ENCODE measurements around the gene TCP11L2.
"Not testable (repeated sequence)": the region's sequence is repeated elsewhere in the genome, so short reads cannot be mapped to it uniquely, and the experiment has no call there.

Gene TCP11L2

DNA sequence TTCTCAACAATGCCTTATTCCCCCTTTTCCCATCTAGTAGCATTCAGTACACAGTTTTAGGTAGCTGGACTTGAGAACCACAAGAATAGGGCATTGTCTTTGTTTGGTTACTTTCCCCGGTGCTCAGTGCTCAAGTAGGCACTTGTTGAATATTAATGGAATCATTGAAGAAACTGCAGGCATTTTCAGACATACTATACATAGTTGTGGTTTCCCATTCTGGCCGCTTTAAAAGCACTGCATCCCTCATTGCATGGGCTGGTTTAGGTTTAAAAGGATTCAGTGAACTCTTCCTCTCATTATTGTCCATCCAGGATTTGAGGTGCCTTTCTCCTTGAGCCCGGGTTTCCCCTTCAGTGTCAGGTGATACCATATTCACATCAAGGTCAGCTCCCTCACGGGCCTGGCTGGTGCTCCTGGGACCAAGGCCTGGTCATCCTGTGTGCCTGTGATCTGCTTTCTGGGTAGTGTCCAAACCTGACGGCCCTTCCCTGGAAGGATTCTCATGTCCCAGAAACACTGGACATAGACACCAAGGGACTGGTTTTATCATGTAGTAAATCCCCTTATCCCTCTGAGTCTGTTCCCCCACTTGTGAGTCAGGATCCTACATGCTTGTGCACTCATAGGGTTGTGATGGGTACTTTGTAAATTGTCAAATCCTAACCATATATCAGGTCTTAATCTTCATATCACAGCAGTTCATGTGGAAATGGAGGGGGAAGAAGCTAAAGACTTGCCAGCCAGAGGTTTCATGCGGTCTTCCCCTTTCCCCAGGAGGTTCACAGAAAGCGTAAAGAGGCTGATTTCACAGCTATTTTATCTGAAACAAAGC lies 7.4 kb downstream of the TCP11L2 start:
- Histone ChIP-seq H3K36me3 (ENCODE audit: insufficient read depth, low read length) (no peaks in the 10 kb centered on the region), H3K4me3 (ENCODE audit: low read length) (no peak overlapping the region), H3K4me2 (ENCODE audit: low read length) (peak overlapping the region; percentile 24), H3K9me3 (replicated peaks; ENCODE audit: low read length) (no peaks in the 10 kb centered on the region), H3K27me3 (ENCODE audit: control insufficient read depth, insufficient read depth, low read length) (no peaks in the 10 kb centered on the region), H3K9ac (ENCODE audit: low read depth, low read length) (no peak overlapping the region), H3K4me1 (ENCODE audit: control insufficient read depth, insufficient read depth, low read length) (peaks cover 14% of the 10 kb centered on the region)

DNA sequence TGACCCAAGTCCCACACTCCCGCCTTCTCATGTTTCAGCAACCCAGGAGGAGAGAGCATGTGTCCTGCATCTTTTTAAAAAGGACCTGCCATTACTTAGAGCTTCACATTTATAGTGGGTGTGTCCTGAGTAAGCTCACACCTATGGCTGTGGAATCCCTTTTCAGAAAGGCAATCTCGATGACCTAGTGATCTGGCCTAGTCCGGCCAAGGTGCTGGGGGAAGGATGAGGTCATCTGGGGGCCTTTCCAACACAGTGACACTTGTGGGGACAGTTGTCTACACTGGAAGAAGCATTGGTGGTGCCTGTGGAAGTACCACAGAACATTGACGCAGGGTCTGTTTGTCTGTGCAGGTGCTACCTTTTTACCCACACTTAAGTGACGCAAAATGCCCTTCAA lies 8.2 kb downstream of the TCP11L2 start:
- Histone ChIP-seq H3K27me3 (ENCODE audit: control insufficient read depth, insufficient read depth, low read length) (no peaks in the 10 kb centered on the region), H3K4me1 (ENCODE audit: control insufficient read depth, insufficient read depth, low read length) (peaks cover 14% of the 10 kb centered on the region), H3K36me3 (ENCODE audit: insufficient read depth, low read length) (no peaks in the 10 kb centered on the region), H3K9me3 (replicated peaks; ENCODE audit: low read length) (no peaks in the 10 kb centered on the region), H3K4me2 (ENCODE audit: low read length) (no peak overlapping the region), H3K4me3 (ENCODE audit: low read length) (no peak overlapping the region), H3K9ac (ENCODE audit: low read depth, low read length) (no peak overlapping the region)

DNA sequence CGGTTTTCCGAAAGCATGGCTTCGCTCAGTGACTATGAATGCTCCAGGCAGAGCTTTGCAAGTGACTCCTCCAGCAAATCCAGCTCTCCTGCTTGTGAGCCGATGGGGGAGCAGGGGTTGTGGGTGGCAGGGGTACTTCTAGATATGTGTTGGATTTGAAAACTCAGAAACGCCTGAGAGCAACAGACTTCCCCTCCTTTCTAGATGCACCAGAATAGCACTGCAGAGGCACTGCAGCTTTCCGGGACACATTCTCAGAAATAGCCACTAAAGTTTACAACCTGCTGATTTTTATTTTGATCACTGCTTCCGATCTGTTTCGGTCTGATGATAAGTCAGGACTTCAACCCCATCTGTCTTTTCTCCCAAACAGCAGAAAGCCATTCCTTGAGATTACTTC lies 8.6 kb downstream of the TCP11L2 start:
- H3K4me1 ChIP-seq (ENCODE audit: control insufficient read depth, insufficient read depth, low read length): peaks cover 14% of the 10 kb centered on the region
- H3K27me3 ChIP-seq (ENCODE audit: control insufficient read depth, insufficient read depth, low read length): no peaks in the 10 kb centered on the region
- H3K4me2 ChIP-seq (ENCODE audit: low read length): no peak overlapping the region
- H3K36me3 ChIP-seq (ENCODE audit: insufficient read depth, low read length): no peaks in the 10 kb centered on the region
- H3K4me3 ChIP-seq (ENCODE audit: low read length): no peak overlapping the region
- H3K9me3 ChIP-seq (replicated peaks; ENCODE audit: low read length): no peaks in the 10 kb centered on the region
- no peak overlapping the region for H3K9ac ChIP-seq (ENCODE audit: low read depth, low read length)

DNA sequence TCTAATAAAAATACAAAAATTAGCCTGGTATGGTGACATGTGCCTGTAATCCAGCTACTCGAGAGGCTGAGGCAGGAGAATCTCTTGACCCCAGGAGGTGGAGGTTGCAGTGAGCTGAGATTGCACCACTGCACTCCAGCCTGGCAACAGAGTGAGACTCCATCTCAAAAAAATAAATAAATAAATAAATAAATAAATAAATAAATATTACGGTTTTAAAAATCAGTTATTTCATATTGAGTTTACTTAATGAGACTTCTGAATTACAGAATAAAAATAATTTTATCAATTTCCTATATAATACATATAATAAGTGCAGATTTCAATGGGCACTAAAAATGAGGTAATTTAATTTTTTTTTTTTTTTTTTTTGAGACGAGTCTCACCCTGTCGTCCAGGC lies 10.9 kb downstream of the TCP11L2 start:
- H3K4me1 ChIP-seq (ENCODE audit: control insufficient read depth, insufficient read depth, low read length): peaks cover 14% of the 10 kb centered on the region
- not testable (repeated sequence) for H3K9ac ChIP-seq (ENCODE audit: low read depth, low read length); H3K4me2 ChIP-seq (ENCODE audit: low read length); H3K36me3 ChIP-seq (ENCODE audit: insufficient read depth, low read length); H3K9me3 ChIP-seq (replicated peaks; ENCODE audit: low read length); H3K4me3 ChIP-seq (ENCODE audit: low read length); H3K27me3 ChIP-seq (ENCODE audit: control insufficient read depth, insufficient read depth, low read length)

DNA sequence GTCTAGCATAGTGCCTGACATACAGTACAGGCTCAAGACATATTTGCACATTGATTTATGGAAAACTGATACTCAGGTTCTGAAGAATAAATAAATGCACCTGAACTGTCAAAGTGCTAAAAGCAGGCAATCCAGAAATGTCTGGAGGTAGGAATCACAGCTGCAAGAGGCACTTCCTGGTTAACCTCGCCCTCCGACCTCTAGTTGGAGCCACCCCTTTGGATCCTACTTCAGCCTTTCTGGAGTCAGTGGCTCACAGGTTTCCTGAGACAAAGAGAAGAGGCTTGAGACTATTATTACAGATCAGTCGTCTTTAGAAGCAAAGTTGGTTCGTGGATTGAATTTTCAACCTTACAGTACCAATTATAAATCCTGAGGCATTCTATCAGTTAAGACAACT lies 13.0 kb downstream of the TCP11L2 start:
- H3K27me3 ChIP-seq (ENCODE audit: control insufficient read depth, insufficient read depth, low read length): no peaks in the 10 kb centered on the region
- H3K9ac ChIP-seq (ENCODE audit: low read depth, low read length): no peak overlapping the region
- H3K9me3 ChIP-seq (replicated peaks; ENCODE audit: low read length): no peaks in the 10 kb centered on the region
- no peaks in the 10 kb centered on the region for H3K36me3 ChIP-seq (ENCODE audit: insufficient read depth, low read length)
- no peak overlapping the region for H3K4me3 ChIP-seq (ENCODE audit: low read length)
- no peaks in the 10 kb centered on the region for H3K4me1 ChIP-seq (ENCODE audit: control insufficient read depth, insufficient read depth, low read length)
- H3K4me2 ChIP-seq (ENCODE audit: low read length): no peak overlapping the region

DNA sequence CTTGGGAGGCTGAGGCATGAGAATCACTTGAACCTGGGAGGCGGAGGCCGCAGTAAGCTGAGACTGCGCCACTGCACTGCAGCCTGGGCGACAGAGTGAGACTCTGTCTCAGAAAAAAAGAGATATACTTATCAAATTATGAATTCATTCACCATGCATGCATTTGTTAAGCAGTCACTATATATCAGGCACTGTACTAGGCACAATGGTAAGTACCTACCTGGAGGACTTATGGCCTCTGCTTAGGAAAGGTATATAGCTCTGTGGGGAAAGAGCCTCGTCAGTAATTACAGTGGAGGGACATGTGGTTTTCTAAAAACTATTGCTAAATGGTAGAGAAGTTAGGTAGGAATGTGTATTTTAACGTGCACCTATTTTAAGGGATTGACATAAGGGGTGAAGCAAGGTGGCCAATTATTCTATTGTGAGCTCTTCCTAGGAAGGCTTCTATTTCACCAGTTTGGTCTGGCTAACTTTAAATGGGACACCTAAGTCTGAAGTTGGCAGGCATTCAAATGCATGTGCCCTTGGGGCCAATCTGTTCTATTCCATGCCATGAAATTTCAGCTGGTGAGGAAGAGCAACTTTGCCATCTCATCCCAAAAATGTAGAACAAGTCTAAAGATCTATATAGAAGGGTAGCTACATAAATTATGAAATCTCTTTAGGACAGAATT lies 15.0 kb downstream of the TCP11L2 start:
- Histone ChIP-seq H3K4me2 (ENCODE audit: low read length) (no peak overlapping the region), H3K4me1 (ENCODE audit: control insufficient read depth, insufficient read depth, low read length) (no peaks in the 10 kb centered on the region), H3K4me3 (ENCODE audit: low read length) (no peak overlapping the region), H3K9ac (ENCODE audit: low read depth, low read length) (no peak overlapping the region), H3K27me3 (ENCODE audit: control insufficient read depth, insufficient read depth, low read length) (no peaks in the 10 kb centered on the region), H3K36me3 (ENCODE audit: insufficient read depth, low read length) (peaks cover 4% of the 10 kb centered on the region), H3K9me3 (replicated peaks; ENCODE audit: low read length) (no peaks in the 10 kb centered on the region)

DNA sequence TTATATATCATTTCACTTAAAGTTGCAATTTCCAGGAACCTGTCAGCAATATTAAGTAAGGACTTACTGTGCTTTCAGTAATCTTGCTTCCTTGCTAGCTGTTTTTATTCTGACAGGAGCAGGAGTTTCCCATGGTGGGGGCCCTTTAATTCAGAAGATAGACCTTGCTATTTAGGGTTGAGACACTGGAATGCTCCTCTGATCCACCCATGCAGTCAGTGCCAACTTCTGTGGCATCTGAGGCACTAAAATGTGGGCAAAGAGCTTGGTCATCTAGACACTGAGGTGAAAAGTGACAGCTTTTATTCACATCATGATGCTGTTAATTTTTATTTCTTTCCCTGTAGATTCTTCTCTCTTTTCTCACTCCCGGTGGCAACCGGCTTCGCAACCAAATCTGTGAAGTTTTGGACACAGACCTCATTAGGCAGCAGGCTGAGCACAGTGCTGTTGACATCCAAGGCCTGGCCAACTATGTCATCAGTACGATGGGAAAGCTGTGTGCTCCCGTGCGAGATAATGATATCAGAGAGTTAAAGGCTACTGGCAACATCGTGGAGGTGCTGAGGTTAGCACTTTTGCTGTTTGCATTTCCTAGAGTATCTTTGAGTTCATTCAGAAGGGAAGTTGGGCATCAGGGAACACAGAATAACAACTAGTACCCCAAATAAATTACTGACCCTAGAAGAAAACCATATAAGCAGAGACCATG lies 18.8 kb downstream of the TCP11L2 start:
- no peak overlapping the region for H3K4me3 ChIP-seq (ENCODE audit: low read length)
- no peaks in the 10 kb centered on the region for H3K9me3 ChIP-seq (replicated peaks; ENCODE audit: low read length)
- H3K9ac ChIP-seq (ENCODE audit: low read depth, low read length): no peak overlapping the region
- H3K4me1 ChIP-seq (ENCODE audit: control insufficient read depth, insufficient read depth, low read length): no peaks in the 10 kb centered on the region
- peaks cover 5% of the 10 kb centered on the region for H3K36me3 ChIP-seq (ENCODE audit: insufficient read depth, low read length)
- no peak overlapping the region for H3K4me2 ChIP-seq (ENCODE audit: low read length)
- H3K27me3 ChIP-seq (ENCODE audit: control insufficient read depth, insufficient read depth, low read length): no peaks in the 10 kb centered on the region

DNA sequence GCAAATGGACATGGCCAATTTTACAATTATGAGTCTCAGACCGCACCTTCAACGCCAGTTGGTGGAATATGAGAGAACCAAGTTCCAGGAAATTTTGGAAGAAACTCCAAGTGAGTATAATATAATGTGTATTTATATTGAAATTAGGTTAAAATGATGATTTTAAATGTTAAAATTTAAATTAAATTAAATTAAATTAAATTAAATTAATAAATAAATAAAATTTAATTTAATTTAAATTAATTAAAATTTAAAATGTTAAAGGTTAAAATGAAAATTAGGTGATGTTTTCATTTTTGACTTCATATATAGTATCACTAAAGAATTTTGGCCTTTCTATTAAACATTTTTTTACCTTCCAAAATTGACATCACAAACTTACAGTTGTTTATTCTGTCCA lies 21.0 kb downstream of the TCP11L2 start:
- Histone ChIP-seq H3K27me3 (ENCODE audit: control insufficient read depth, insufficient read depth, low read length) (no peaks in the 10 kb centered on the region), H3K36me3 (ENCODE audit: insufficient read depth, low read length) (peaks cover 5% of the 10 kb centered on the region), H3K4me1 (ENCODE audit: control insufficient read depth, insufficient read depth, low read length) (no peaks in the 10 kb centered on the region), H3K4me2 (ENCODE audit: low read length) (no peak overlapping the region), H3K4me3 (ENCODE audit: low read length) (no peak overlapping the region), H3K9ac (ENCODE audit: low read depth, low read length) (no peak overlapping the region), H3K9me3 (replicated peaks; ENCODE audit: low read length) (no peaks in the 10 kb centered on the region)

DNA sequence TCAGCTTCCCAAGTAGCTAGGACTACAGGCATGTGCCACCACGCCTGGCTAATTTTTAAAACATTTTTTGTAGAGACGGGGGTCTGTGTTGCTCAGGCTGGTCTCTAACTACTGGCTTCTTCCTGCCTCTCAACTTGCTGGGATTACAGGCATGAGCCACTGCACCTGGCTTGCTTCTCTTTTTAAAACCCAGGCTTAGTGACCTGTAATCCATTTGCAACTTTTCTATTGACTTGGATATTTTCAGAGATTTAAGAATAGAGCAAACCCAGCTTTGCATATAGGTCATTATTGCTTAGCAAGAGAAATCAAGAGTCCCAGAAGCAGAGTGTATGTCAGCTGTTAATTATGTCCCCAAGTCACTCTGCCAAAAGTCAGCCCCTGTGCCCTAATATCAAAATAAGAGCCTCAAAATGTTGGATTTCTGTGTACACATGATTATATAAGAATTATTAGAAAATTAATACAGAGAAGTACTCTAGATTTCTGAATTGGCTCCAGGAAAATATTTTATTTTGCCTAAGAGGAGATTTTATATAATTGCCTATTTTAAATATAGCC lies 24.9 kb downstream of the TCP11L2 start:
- Histone ChIP-seq H3K9me3 (replicated peaks; ENCODE audit: low read length) (no peaks in the 10 kb centered on the region), H3K4me3 (ENCODE audit: low read length) (no peak overlapping the region), H3K4me1 (ENCODE audit: control insufficient read depth, insufficient read depth, low read length) (no peaks in the 10 kb centered on the region), H3K4me2 (ENCODE audit: low read length) (no peak overlapping the region), H3K36me3 (ENCODE audit: insufficient read depth, low read length) (peaks cover 3% of the 10 kb centered on the region), H3K9ac (ENCODE audit: low read depth, low read length) (no peak overlapping the region), H3K27me3 (ENCODE audit: control insufficient read depth, insufficient read depth, low read length) (no peaks in the 10 kb centered on the region)

DNA sequence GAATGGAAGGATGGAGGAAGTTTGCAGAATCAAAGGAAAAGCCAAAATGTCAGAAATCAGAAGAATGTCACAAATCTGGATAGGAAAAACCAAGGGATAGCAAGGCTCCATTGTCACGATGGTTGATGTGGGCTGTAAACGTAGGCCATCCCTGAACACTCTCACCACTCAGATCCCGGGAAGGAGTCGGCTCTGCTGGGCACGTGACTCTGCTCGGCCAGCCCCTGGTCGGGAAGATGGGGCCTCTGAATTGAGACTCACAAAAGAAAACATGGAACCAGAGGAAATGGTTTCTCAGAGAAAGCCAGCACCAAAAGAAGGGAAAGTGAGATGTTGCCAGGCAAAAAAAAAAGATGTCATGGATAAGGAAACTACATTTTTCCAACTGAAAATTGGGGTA lies 26.2 kb downstream of the TCP11L2 start:
- Histone ChIP-seq H3K4me3 (ENCODE audit: low read length) (no peak overlapping the region), H3K27me3 (ENCODE audit: control insufficient read depth, insufficient read depth, low read length) (no peaks in the 10 kb centered on the region), H3K9me3 (replicated peaks; ENCODE audit: low read length) (no peaks in the 10 kb centered on the region), H3K9ac (ENCODE audit: low read depth, low read length) (no peak overlapping the region), H3K36me3 (ENCODE audit: insufficient read depth, low read length) (no peaks in the 10 kb centered on the region), H3K4me2 (ENCODE audit: low read length) (no peak overlapping the region), H3K4me1 (ENCODE audit: control insufficient read depth, insufficient read depth, low read length) (no peaks in the 10 kb centered on the region)

DNA sequence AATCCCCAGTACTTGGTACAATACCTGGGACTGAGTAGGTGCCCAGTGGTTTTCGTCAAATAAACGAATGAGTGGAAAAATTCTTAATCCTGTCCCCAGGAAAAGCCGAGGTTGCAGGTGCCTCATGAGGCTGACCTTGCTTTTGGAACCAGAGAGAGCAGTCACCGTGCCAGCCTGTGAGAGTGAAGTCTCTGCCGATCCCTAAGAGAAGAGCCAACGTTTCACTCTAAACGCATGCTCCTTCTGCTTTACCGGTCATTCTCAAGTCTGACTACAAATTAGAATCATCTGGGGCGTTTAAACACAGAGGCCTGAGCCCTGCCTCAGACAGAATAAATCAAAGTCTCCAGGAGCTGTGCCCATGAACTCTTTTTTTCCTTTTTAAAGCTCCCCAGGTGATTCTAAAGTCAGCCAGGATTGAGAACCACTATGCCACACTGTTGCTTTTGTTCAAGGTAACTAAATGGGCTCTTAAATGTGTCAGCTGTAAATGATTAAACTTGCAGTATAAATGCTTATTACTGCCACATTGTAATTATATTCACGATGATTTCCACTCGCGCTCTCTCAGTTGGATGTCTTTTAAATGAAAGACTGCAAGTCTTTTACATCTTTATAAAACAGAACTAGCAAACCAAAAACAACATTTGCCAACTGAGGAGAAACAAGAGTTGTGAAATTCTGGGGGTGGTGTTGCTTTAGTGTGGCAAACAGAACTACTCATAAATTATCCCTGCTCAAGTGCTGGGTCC lies 26.9 kb downstream of the TCP11L2 start:
- no peak overlapping the region for H3K4me2 ChIP-seq (ENCODE audit: low read length)
- H3K4me3 ChIP-seq (ENCODE audit: low read length): no peak overlapping the region
- no peaks in the 10 kb centered on the region for H3K4me1 ChIP-seq (ENCODE audit: control insufficient read depth, insufficient read depth, low read length)
- H3K27me3 ChIP-seq (ENCODE audit: control insufficient read depth, insufficient read depth, low read length): no peaks in the 10 kb centered on the region
- H3K9me3 ChIP-seq (replicated peaks; ENCODE audit: low read length): no peaks in the 10 kb centered on the region
- H3K9ac ChIP-seq (ENCODE audit: low read depth, low read length): no peak overlapping the region
- no peaks in the 10 kb centered on the region for H3K36me3 ChIP-seq (ENCODE audit: insufficient read depth, low read length)
